A549 (cell line): ENCODE measurements around the gene SORCS3. TPM values are rescaled to one million over a fixed set of nuclear protein-coding genes. Genes with fewer than 3 reads are reported as not detected.

Experiments
- ATAC-seq, 2 experiments: fragments of 200-7000 bp in 1 of 2; fragments of >200 bp in 1 of 2; cut with Nextera tagmentation in 1 of 2; cut with Tn5 transposase in 1 of 2; 3 replicates each; pipeline versions ENCODE4 v1.8.0 to v1.9.1; 2018 to 2020; ENCODE audit warnings: mild to moderate bottlenecking in 1 of 2, moderate library complexity in 1 of 2
- CTCF ChIA-PET: fragments of 300-600 bp; sonication (Branson Sonifier 250); formaldehyde crosslinking; extraction: SDS; loops from one replicate; lab custom pipeline; 2021; ENCODE audit warnings: antibody characterized with exemption, inconsistent platforms; lab: Yijun Ruan, JAX
- POLR2A ChIA-PET: fragments of 350-600 bp; formaldehyde crosslinking; extraction: SDS; loops from one replicate; lab custom pipeline; 2021; ENCODE audit warnings: antibody characterized with exemption, inconsistent platforms; lab: Yijun Ruan, JAX
- DNase-seq, 2 experiments: peaks; one replicate each; pipeline versions ENCODE4 v3.0.0 to v3.0.0-alpha.2; 2011 to 2016; ENCODE audit warnings: low read depth in 1 of 2, low spot score in 1 of 2
- FAIRE-seq: peaks from 2 replicates; lab custom pipeline; 2011; peaks lifted over from hg19 to GRCh38; lab: Jason Lieb, UNC
- H3K27ac ChIP-seq, 2 experiments: fragments of >200 bp; sonication (Bioruptor Twin); formaldehyde crosslinking; 3 replicates each; pipeline ENCODE4 v1.5.1; 2016 to 2017
- H3K4me1 ChIP-seq: fragments of >200 bp; sonication (Bioruptor Twin); formaldehyde crosslinking; 3 replicates; pipeline ENCODE4 v1.6.1; 2016
- H3K4me2 ChIP-seq: fragments of >200 bp; sonication (Bioruptor Twin); formaldehyde crosslinking; 3 replicates; pipeline ENCODE4 v1.6.1; 2016
- H3K4me3 ChIP-seq: fragments of >200 bp; sonication (Bioruptor Twin); formaldehyde crosslinking; 3 replicates; pipeline ENCODE4 v1.5.1; 2016
- H3K9me3 ChIP-seq: fragments of >200 bp; sonication (Bioruptor Twin); formaldehyde crosslinking; 3 replicates; pipeline ENCODE4 v1.6.1; 2016
- ATOH8 ChIP-seq: fragments of 250-450 bp; sonication (Bioruptor Pico); IDR thresholded peaks from 2 replicates; pipeline ENCODE4 v1.5.0; 2020; ENCODE audit warnings: low read depth, mild to moderate bottlenecking, moderate library complexity
- CBX2 ChIP-seq: fragments of 200-600 bp; sonication (generic); IDR thresholded peaks from 2 replicates; pipeline ENCODE4 v1.6.1; 2016; ENCODE audit warnings: low read depth, mild to moderate bottlenecking, borderline replicate concordance
- CTCF ChIP-seq: fragments of >200 bp; sonication (Bioruptor Twin); formaldehyde crosslinking; IDR thresholded peaks from 3 replicates; pipeline ENCODE4 v1.5.1; 2016
- FOSL2 ChIP-seq, 2 experiments: fragments of 450-650 bp in 1 of 2; fragments of >200 bp in 1 of 2; sonication (Bioruptor Twin) in 1 of 2; formaldehyde crosslinking; IDR thresholded peaks; 2 replicates each; pipeline versions ENCODE4 v1.5.0 to v1.6.1; 2016 to 2020; ENCODE audit warnings: mild to moderate bottlenecking in 1 of 2, moderate library complexity in 1 of 2
- HEYL ChIP-seq: fragments of 250-450 bp; sonication (Bioruptor Pico); IDR thresholded peaks from 2 replicates; pipeline ENCODE4 v1.8.0; 2021; ENCODE audit warnings: mild to moderate bottlenecking, moderate library complexity
- JUN ChIP-seq, 2 experiments: fragments of >200 bp; sonication (Bioruptor Twin); formaldehyde crosslinking; IDR thresholded peaks; 2 replicates in 1 of 2; 3 replicates in 1 of 2; pipeline ENCODE4 v1.6.1; 2016 to 2017
- MAFK ChIP-seq: fragments of 450-650 bp; IDR thresholded peaks from 2 replicates; pipeline ENCODE4 v1.6.1; 2014; ENCODE audit not compliant: partially characterized antibody
- MAX ChIP-seq: IDR thresholded peaks from 2 replicates; pipeline ENCODE4 v1.6.1; 2012
- NFE2L2 ChIP-seq: fragments of 150-350 bp; conservative IDR thresholded peaks from 2 replicates; pipeline ENCODE4 v1.6.1; 2014; ENCODE audit warnings: low read length
- NPAS2 ChIP-seq: fragments of 250-450 bp; sonication (Bioruptor Pico); IDR thresholded peaks from 2 replicates; pipeline ENCODE4 v1.8.0; 2022; ENCODE audit warnings: mild to moderate bottlenecking, moderate library complexity, borderline replicate concordance
- PBX3 ChIP-seq: IDR thresholded peaks from 2 replicates; pipeline ENCODE4 v1.6.1; 2012
- PHF8 ChIP-seq: fragments of 200-600 bp; sonication (generic); IDR thresholded peaks from 2 replicates; pipeline ENCODE4 v1.6.1; 2016; ENCODE audit warnings: low read depth, mild to moderate bottlenecking, antibody characterized with exemption, moderate library complexity, borderline replicate concordance
- ZFP36 ChIP-seq: fragments of 450-650 bp; IDR thresholded peaks from 2 replicates; pipeline ENCODE4 v1.6.1; 2014; ENCODE audit warnings: borderline replicate concordance; ENCODE audit not compliant: partially characterized antibody
- WGBS: methylation state at CpG from one replicate; pipeline ENCODE4 v1.1.6; 2017; ENCODE audit errors: missing lambda C conversion rate; 5-methylcytosine and 5-hydroxymethylcytosine counted together
- polyA plus RNA-seq, 4 experiments: library from polyadenylated mRNA; depleted of rRNA in 3 of 4; stranded (reverse); fragments of >200 nt; fragmentation: RNase III in 1 of 4; extraction: RNeasy Plus Mini Kit Qiagen cat#74134 plus additional on column Dnase treatment in 1 of 4; gene quantifications; 2 replicates in 3 of 4; 3 replicates in 1 of 4; pipeline ENCODE4 v1.2.3, GENCODE V29; 2011 to 2017
- TF ChIP-seq, protein P1 (sequence below): fragments of 450-650 bp; IDR thresholded peaks from 2 replicates; pipeline ENCODE4 v1.6.1; 2014; ENCODE audit warnings: antibody characterized with exemption
- TF ChIP-seq, protein P2 (sequence below): fragments of 200-600 bp; sonication (generic); IDR thresholded peaks from 2 replicates; pipeline ENCODE4 v1.6.1; 2016; ENCODE audit warnings: antibody characterized with exemption, mild to moderate bottlenecking, moderate library complexity

The SORCS3 gene
- polyA plus RNA-seq, 2 of the 4 experiments (the other 2 are of a cell fraction): not detected

- H3K9me3 ChIP-seq: no peaks in the 10 kb centered on the region
- no peak for TF ChIP-seq PHF8
- no peak for TF ChIP-seq NPAS2 (CRISPR knock-in tag)
- TF ChIP-seq, protein P1, sequence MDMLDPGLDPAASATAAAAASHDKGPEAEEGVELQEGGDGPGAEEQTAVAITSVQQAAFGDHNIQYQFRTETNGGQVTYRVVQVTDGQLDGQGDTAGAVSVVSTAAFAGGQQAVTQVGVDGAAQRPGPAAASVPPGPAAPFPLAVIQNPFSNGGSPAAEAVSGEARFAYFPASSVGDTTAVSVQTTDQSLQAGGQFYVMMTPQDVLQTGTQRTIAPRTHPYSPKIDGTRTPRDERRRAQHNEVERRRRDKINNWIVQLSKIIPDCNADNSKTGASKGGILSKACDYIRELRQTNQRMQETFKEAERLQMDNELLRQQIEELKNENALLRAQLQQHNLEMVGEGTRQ: peak; percentile 76
- no peak for TF ChIP-seq FOSL2 (IDR thresholded peaks at IDR 0.05)
- no peak for TF ChIP-seq FOSL2 (CRISPR knock-in tag; IDR thresholded peaks at IDR 0.05)
- ATAC-seq (no peak), DNase-seq (no peak), FAIRE-seq (no peak)
- 0% methylated on average over 2 of the region's 2 CpGs for WGBS
- H3K27ac ChIP-seq: no peak overlapping the region
- ChIA-PET CTCF (interaction anchor here (0.6 kb wide), 1 partner anchor 607 kb away, joined by 3 read pairs; no protein-coding TSS in a partner anchor), POLR2A (no interaction called here)
- no peaks in the 10 kb centered on the region for H3K4me1 ChIP-seq
- no peak overlapping the region for H3K4me2 ChIP-seq
- H3K4me3 ChIP-seq: no peak overlapping the region
Observed at GRCh38 chr10:105085980-105086379, 444.9 kb downstream of the SORCS3 start.

- WGBS: 4% methylated on average over 1 of the region's 1 CpG
- ATAC-seq: no peak
Observed at GRCh38 chr10:105094048-105094447, 453.0 kb downstream of the SORCS3 start.

More at GRCh38 chr10:105094048-105094447, 453.0 kb downstream of the SORCS3 start:
- POLR2A ChIA-PET: no interaction called here
- TF ChIP-seq HEYL (CRISPR knock-in tag) (no peak), JUN (IDR thresholded peaks at IDR 0.05) (no peak), ATOH8 (no peak), PBX3 (no peak), ZFP36 (no peak), CTCF (no peak), CBX2 (no peak), MAFK (no peak), MAX (no peak), NFE2L2 (no peak)
- TF ChIP-seq, protein P2, sequence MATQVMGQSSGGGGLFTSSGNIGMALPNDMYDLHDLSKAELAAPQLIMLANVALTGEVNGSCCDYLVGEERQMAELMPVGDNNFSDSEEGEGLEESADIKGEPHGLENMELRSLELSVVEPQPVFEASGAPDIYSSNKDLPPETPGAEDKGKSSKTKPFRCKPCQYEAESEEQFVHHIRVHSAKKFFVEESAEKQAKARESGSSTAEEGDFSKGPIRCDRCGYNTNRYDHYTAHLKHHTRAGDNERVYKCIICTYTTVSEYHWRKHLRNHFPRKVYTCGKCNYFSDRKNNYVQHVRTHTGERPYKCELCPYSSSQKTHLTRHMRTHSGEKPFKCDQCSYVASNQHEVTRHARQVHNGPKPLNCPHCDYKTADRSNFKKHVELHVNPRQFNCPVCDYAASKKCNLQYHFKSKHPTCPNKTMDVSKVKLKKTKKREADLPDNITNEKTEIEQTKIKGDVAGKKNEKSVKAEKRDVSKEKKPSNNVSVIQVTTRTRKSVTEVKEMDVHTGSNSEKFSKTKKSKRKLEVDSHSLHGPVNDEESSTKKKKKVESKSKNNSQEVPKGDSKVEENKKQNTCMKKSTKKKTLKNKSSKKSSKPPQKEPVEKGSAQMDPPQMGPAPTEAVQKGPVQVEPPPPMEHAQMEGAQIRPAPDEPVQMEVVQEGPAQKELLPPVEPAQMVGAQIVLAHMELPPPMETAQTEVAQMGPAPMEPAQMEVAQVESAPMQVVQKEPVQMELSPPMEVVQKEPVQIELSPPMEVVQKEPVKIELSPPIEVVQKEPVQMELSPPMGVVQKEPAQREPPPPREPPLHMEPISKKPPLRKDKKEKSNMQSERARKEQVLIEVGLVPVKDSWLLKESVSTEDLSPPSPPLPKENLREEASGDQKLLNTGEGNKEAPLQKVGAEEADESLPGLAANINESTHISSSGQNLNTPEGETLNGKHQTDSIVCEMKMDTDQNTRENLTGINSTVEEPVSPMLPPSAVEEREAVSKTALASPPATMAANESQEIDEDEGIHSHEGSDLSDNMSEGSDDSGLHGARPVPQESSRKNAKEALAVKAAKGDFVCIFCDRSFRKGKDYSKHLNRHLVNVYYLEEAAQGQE: no peak
- TF ChIP-seq, all 56 proteins: peak for 0
- CTCF ChIA-PET: no interaction called here
- H3K4me1 ChIP-seq: no peaks in the 10 kb centered on the region
- no peaks in the 10 kb centered on the region for H3K9me3 ChIP-seq
- FAIRE-seq: no peak
- no peak overlapping the region for H3K4me2 ChIP-seq
- H3K4me3 ChIP-seq: no peak overlapping the region
- DNase-seq: no peak
- no peak overlapping the region for H3K27ac ChIP-seq
